ENCODE data around the gene ZNF202.

The ZNF202 gene

DNA sequence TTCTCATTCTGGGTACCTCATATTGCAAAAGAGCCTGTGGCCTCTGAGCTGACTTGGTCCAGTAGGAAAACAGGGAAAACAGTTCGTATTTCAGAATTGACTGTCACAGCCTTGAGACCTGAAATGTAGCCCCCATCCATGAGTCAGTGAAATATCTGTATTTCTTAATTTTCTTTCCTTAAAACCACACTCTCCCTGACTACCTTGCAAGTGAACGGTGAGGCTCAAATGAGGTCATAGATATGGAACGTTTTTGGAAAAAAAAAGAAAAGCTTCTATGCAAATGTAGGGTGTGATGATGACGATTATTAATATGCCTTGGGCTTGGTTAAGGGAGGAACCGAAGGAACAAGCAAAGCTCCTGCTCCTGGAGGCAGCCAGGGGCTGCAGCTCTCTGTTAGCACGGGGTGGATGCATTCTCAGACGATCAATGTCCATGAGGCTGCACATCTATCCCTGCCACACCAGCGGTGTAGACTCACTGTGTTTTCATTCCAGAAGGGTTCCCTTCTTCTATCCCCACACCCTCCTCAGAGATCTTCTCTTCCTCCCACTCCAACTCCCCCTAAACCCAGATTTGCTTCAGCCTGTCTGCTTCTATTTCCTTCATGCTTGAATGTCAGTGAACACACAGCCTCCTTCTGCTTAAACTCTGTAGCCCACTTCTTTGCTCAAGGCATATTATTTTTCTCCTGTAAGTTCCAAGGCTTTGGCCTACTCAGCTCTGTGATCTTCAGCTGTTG is 57.9 kb downstream of the ZNF202 start:
- DNase-seq (ENCODE audit: low read depth), result no peak

DNA sequence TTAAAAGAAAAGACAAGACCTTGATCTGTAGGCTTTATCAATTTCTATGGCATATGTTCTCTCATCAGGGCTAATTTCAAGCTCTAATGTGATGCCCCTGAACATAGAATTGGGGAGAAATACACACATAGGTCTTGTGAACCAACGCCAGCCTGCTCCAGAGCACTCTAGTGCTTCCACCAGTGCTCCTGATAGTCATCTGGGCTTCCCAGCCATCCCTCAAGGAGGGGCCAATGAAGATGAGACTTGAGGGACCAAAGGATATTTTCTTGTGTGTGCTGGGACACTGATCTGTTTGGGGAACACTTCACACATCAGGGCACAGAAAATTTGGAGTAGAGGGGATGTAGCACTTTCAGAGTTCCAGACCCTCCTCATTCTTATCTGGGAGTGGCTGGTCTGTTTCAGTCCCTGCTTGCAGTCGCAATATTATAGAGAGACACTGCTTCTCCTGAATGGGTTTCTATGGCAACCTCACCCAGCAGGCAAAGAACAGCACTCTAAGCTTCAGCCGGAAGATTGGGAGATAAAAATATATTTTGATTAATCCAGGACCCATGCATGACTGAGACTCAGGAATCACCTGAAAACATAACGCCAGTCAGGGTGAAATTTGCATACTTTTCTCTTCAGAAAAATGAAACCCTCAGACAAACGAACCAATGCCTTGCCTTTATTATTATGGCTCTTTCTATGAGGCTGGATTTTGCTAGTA is 58.6 kb downstream of the ZNF202 start:
- no peak for DNase-seq (ENCODE audit: low read depth)

GRCh38 chr11:123681030-123681429 is 60.4 kb downstream of the ZNF202 start:
- no peak for DNase-seq (ENCODE audit: low read depth)

GRCh38 chr11:123678246-123678645 is 63.2 kb downstream of the ZNF202 start:
- no peak for DNase-seq (ENCODE audit: low read depth)

- DNase-seq (ENCODE audit: low read depth), result no peak
These were observed 64.0 kb downstream of the ZNF202 start for GRCh38 chr11:123677510-123677909.

DNA sequence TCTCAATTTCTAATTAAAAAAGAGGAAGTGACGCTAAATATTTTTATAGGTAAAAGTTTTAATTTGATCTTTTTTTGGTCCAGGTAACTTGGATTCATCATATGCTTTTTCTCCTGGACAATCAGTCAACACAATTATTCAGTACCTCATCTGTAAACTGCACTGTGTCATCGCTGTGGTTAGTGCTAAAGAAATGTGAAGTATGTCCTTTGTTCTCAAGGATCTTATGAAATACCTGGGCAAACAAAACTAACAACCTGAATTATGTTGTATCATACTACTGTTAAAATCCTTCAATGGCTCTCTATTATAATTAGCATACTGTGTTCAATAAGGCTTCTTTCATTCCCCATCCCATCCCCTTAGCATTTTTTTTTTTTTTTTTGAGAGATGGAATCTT is 67.2 kb downstream of the ZNF202 start:
- no peak for DNase-seq (ENCODE audit: low read depth)
